ENCODE results near the gene EXOSC5. TPM values are rescaled to one million over a fixed set of nuclear protein-coding genes. Genes with fewer than 3 reads are reported as not detected.
"Not testable (repeated sequence)": the region's sequence is repeated elsewhere in the genome, so short reads cannot be mapped to it uniquely, and the experiment has no call there.

The EXOSC5 gene
- polyA plus RNA-seq, 10 donors = 10.3 to 20.2 (median 14.5) TPM

DNA sequence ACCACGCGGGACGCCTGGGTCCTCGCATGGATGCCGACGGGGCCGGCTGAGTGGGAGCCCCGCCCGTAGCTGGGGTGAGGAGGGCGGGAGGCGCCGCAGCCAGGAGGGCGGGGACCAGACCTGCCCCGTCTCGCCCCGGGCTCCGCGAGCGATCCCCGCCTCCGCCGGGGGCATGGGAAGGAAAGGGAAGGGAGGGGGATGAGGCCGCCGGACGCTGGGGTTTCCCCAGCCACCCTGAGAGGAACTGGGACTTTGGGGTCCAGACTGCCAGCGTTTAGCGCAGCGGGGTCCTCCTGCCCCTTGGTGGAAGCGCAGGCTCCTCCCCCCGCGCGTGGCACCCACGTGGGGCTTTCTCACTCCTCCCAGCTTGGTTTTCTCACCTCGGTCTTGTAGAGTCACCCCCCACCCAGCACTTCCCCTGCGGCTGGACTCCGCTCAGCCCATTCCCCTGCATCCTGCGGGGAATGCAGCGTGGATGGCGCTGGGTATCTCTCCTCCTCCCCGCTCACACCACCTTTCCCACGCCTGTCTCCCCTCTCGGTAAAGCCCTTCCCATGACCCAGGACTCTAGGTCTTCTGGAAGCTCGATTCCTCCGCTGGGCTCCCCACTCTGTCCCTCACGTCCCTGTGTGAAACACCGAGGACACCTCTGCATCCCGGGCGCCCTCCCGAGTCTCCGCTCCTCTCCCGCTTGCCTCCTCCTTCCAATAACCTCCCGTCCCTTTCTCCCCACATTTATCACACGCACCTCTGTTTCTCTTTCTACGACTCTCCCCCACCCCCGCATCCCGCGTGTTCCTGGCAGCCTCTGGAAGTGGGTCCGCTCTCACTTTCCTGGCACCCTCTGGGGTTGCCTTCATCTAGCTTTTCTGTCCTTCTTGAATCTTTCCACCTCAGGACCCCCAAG is 45.6 kb downstream of the EXOSC5 start:
- DNase-seq = peak in 1 of 3 donors; percentile 71

DNA sequence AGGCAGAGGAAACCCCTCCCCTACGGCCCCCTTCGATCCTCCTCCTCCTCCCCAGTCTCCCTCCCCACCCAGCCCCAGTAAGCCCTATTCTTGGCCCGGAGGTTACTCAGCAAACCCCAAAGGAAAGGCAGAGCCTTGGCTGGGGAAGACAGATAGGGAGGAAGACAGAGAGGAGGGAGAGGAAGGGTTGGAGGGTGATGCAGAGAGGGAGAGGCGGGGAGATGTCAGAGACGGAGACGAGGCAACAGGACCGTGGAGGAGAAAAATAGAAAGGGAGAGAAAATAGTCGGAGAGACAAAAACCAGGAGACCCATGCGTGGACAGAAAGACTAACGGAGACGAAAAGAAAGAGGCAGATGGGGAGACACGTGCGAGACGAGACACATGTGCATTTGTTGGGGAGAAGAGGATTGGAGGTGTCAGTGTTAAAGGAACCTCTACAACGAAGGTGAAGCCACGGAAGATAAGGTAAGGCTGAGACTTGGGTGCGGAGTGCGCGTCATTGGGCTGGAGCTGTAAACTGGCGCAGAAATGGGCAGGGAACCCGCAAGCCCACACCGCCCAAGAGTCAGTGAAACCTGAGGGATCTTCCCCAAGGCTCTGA is 46.3 kb downstream of the EXOSC5 start:
- DNase-seq = no peak

DNA sequence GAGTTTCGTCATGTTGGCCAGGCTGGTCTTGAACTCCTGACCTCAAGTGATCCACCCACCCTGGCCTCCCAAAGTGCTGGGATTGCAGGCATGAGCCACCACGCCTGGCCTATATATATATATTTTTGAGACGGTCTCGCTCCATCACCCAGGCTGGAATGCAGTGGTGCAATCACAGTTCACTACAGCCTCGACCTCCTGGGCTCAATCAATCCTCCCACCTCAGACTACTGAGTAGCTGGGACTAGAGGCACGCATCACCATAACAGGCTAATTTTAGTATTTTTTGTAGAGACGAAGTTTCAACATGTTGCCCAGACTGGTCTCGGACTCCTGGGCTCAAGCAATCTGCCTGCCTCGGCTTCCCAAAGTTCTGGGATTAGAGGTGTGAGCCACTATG is 50.2 kb downstream of the EXOSC5 start:
- not testable (repeated sequence) for DNase-seq

DNA sequence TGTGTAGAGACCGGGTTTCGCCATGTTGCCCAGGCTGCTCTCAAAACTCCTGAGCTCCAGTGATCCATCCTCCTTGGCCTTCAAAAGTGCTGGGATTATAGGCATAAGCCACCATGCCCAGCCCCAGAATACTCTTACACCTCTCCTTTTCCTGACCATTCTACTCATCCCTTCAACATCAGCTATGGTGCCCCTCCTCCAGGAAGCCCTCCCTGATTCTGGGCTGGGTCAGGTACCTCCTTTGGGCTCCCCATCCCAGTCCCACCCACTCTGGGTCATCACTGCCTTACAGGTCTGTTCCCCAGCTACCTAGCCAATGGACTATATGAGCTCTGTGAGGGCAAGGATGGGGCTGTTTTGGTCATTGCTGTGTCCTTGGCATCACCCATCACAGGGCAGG is 53.0 kb downstream of the EXOSC5 start:
- no peak for DNase-seq

DNA sequence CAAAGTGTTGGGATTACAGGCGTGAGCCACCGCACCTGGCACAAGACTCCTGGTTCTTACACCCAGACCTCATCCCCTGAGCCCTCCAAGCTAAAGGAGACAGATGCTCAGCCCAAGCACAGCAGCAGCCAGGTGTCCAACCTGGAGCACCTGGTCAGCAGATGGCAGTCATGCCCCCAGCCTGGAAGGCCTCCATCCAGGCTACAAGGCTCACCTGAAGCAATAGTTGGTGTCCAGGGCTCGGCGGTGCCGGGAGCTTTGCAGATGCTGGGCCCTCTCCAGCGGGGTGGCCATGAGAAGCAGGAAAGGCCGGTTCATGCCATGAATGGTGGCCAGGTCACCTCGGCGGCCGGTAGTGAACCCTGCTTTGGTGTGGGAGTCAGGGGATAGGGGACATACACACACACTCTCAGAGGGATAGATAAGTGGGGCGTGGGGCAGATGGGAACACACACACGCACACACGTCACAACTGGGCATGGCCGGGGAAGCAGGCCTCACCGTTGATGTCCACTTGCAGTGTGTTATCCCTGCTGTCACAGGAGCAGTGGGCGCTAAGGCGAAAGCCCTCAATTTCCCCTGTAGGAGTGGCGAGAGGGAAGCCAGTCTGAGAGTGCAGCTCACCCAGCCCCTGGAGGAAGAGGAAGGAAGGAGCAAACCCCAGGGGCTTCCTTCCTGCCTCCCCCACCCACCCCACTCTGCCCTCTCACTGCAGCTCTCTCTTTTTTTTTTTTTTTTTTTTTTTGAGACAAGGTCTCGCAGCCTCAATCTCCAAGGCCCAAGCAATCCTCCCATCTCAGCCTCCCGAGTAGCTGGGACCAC is 55.3 kb downstream of the EXOSC5 start:
- no peak for DNase-seq

DNA sequence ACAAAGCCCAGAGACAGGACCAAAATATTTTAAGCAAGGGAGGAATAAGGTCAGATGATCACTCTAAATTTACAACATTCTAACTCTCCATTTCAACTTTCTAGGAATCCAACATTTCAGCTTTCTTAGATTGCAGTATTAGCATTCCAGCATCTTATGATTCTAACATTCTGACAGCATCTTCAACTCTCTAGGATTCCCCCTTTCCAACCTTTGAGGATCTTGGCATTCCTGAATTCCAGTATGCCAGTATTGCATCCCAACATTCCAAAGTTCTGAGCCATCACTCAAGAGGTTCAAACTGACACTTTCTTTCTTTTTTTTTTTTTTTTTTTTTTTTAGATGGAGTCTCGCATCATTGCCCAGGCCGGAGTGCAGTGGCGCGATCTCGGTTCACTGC is 57.2 kb downstream of the EXOSC5 start:
- DNase-seq = no peak

Other genes with a start within 250 kb of the EXOSC5 start
- 1 to 10 TPM in 2 of 10 donors, under 1 TPM in 8; 0.21 to 2.2 (median 0.49) TPM for gene CYP2S1, start 204.1 kb downstream of the EXOSC5 start, polyA plus RNA-seq (ENCODE audit: insufficient read length in 10 of 10)
- 10 to 100 TPM; 23.4 to 37.7 (median 28.1) TPM for gene AXL, start 178.1 kb downstream of the EXOSC5 start, polyA plus RNA-seq (ENCODE audit: insufficient read length in 10 of 10)
- gene HNRNPUL1, start 133.0 kb downstream of the EXOSC5 start, polyA plus RNA-seq (ENCODE audit: insufficient read length in 10 of 10) = 100 to 1,000 TPM; 141 to 171 (median 152) TPM
- 10 to 100 TPM; 31.3 to 35.7 (median 33.2) TPM for gene CCDC97, start 87.2 kb downstream of the EXOSC5 start, polyA plus RNA-seq (ENCODE audit: insufficient read length in 10 of 10)
- gene TGFB1, start 43.4 kb downstream of the EXOSC5 start, polyA plus RNA-seq (ENCODE audit: insufficient read length in 10 of 10) = 10 to 100 TPM; 13.0 to 26.7 (median 20.0) TPM
- gene B9D2, start 33.2 kb downstream of the EXOSC5 start, polyA plus RNA-seq (ENCODE audit: insufficient read length in 10 of 10) = 1 to 10 TPM; 1.6 to 3.5 (median 2.2) TPM
- gene TMEM91, start 20.8 kb downstream of the EXOSC5 start, polyA plus RNA-seq (ENCODE audit: insufficient read length in 10 of 10) = 10 to 100 TPM in 1 of 10 donors, 1 to 10 TPM in 9; 2.2 to 10.7 (median 3.9) TPM
- gene BCKDHA, start 459 bp upstream of the EXOSC5 start, polyA plus RNA-seq (ENCODE audit: insufficient read length in 10 of 10) = 10 to 100 TPM; 15.1 to 32.4 (median 27.3) TPM
- 1 to 10 TPM in 8 of 10 donors, under 1 TPM in 2; 0.47 to 2.5 (median 1.7) TPM for gene B3GNT8, start 30.0 kb upstream of the EXOSC5 start, polyA plus RNA-seq (ENCODE audit: insufficient read length in 10 of 10)
- 10 to 100 TPM; 34.1 to 43.7 (median 39.3) TPM for gene DMAC2, start 42.6 kb upstream of the EXOSC5 start, polyA plus RNA-seq (ENCODE audit: insufficient read length in 10 of 10)
- gene ERICH4, start 45.8 kb upstream of the EXOSC5 start, polyA plus RNA-seq (ENCODE audit: insufficient read length in 10 of 10) = under 1 TPM in 5 of 10 donors, not detected in 5; 0.16 to 0.50 (median 0.22) TPM
- gene CEACAM21, start 178.8 kb upstream of the EXOSC5 start, polyA plus RNA-seq (ENCODE audit: insufficient read length in 10 of 10) = 1 to 10 TPM in 9 of 10 donors, under 1 TPM in 1; 0.72 to 3.4 (median 1.7) TPM
- under 1 TPM in 4 of 10 donors, not detected in 6; 0.12 to 0.52 (median 0.34) TPM for gene CEACAM4, start 229.7 kb upstream of the EXOSC5 start, polyA plus RNA-seq (ENCODE audit: insufficient read length in 10 of 10)

All from muscle of back (tissue), 11 donors.